ENCODE measurements around the gene MACROD2.

MACROD2 gene

GRCh38 chr20:14929388-14929787 is 934.1 kb downstream of the MACROD2 start:
- Histone ChIP-seq H3K27ac (no peak overlapping the region), H3K27me3 (no peaks in the 10 kb centered on the region), H4K20me1 (no peaks in the 10 kb centered on the region), H3K9ac (no peak overlapping the region), H3K4me1 (no peaks in the 10 kb centered on the region), H3K4me3 (no peak overlapping the region), H3K36me3 (no peaks in the 10 kb centered on the region), H3K9me3 (replicated peaks in 1 of 11) (0 out of 22 replicates have a peak, but pooled peaks cover 0 to 4% (median 0%) of the 10 kb centered on the region in 11 experiments), H3K4me2 (no peak overlapping the region)
- TF ChIP-seq Cebpa-rat (IDR thresholded peaks at IDR 0.05): no peak

DNA sequence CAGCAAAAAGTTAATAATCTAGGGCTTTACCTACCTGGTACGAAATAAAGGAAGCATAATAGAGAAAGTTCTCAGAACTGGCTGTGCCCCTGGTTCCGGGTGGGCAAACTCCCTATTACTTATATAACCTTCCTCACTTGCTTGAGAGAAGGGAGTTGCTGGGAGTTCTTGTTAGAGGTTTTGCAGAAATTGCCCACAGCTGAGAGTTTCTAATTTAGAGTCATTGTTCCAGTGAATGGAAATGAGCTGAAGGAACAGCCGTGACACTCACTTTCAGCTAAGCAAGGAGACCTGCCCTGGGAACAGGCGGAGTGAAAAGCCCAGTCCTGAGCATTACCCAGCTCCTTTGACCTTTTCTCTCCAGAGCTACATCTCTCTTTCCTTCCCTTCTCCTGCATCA is 936.7 kb downstream of the MACROD2 start:
- Histone ChIP-seq H3K9ac (no peak overlapping the region), H3K4me1 (no peaks in the 10 kb centered on the region), H3K36me3 (no peaks in the 10 kb centered on the region), H4K20me1 (no peaks in the 10 kb centered on the region), H3K4me2 (no peak overlapping the region), H3K4me3 (no peak overlapping the region), H3K9me3 (replicated peaks in 1 of 11) (0 out of 22 replicates have a peak, but pooled peaks cover 0 to 4% (median 0%) of the 10 kb centered on the region in 11 experiments), H3K27ac (no peak overlapping the region), H3K27me3 (no peaks in the 10 kb centered on the region)
- TF ChIP-seq Cebpa-rat (IDR thresholded peaks at IDR 0.05): no peak

GRCh38 chr20:14935285-14935684 is 940.0 kb downstream of the MACROD2 start:
- Histone ChIP-seq H3K27ac (no peak overlapping the region), H3K27me3 (no peaks in the 10 kb centered on the region), H3K4me3 (no peak overlapping the region), H3K36me3 (no peaks in the 10 kb centered on the region), H3K4me2 (no peak overlapping the region), H3K9ac (no peak overlapping the region), H3K9me3 (replicated peaks in 1 of 11) (peaks cover 4 to 12% (median 9%) of the 10 kb centered on the region in 11 experiments; a peak in 20 of 22 replicates), H4K20me1 (no peaks in the 10 kb centered on the region), H3K4me1 (no peaks in the 10 kb centered on the region)
- TF ChIP-seq Cebpa-rat (IDR thresholded peaks at IDR 0.05): no peak

DNA sequence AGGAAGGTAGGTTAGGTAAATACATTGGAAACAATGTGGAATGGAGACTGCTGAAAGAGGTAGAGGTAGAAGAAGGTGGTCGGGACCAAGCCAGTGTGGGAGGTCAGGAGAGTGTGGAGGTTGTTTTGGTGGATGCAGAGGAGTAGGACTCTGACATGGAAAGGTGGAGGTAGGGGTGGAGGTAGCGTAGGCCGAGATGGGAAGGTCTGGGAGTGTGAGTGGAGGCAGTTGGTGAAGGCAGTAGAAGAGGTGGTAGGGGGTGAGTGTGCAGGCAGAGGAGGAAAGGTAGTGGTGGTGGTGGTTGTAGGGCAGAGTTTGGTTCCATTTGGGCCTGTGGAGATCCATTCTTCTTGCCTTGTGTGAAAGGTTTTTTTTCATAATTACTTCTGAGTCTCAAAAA is 941.7 kb downstream of the MACROD2 start:
- no peaks in the 10 kb centered on the region for H4K20me1 ChIP-seq
- H3K27ac ChIP-seq: no peak overlapping the region
- no peaks in the 10 kb centered on the region for H3K27me3 ChIP-seq
- no peak overlapping the region for H3K4me2 ChIP-seq
- no peaks in the 10 kb centered on the region for H3K36me3 ChIP-seq
- H3K9ac ChIP-seq: no peak overlapping the region
- no peak overlapping the region for H3K4me3 ChIP-seq
- TF ChIP-seq Cebpa-rat (IDR thresholded peaks at IDR 0.05): no peak
- no peaks in the 10 kb centered on the region for H3K4me1 ChIP-seq
- peaks cover 5 to 17% (median 10%) of the 10 kb centered on the region in 11 experiments; a peak in 20 of 22 replicates for H3K9me3 ChIP-seq (replicated peaks in 1 of 11)

GRCh38 chr20:14937846-14938245 is 942.5 kb downstream of the MACROD2 start:
- H3K27me3 ChIP-seq: no peaks in the 10 kb centered on the region
- no peak overlapping the region for H3K4me2 ChIP-seq
- no peaks in the 10 kb centered on the region for H3K4me1 ChIP-seq
- TF ChIP-seq Cebpa-rat (IDR thresholded peaks at IDR 0.05): no peak
- H3K36me3 ChIP-seq: no peaks in the 10 kb centered on the region
- H4K20me1 ChIP-seq: no peaks in the 10 kb centered on the region
- no peak overlapping the region for H3K4me3 ChIP-seq
- no peak overlapping the region for H3K9ac ChIP-seq
- no peak overlapping the region for H3K27ac ChIP-seq
- peaks cover 5 to 17% (median 10%) of the 10 kb centered on the region in 11 experiments; a peak in 20 of 22 replicates for H3K9me3 ChIP-seq (replicated peaks in 1 of 11)

DNA sequence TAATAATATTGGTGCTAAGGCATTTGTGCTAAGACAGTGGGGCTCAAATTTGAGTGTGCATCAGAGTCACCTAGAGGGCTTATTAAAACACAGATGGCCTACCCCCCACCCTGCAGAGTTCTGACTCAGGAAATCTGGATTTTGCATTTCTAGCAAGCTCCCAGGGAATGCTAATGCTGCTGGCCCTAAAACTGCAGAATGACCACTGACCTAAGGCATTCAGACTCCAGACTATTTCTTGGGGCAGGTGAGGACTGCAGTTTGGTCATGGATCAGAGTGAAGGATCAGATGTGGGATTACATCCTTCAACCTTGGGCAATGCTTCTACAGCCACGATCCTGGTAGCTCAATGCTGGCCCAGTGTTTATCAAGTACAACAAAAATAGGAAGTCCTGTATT is 952.2 kb downstream of the MACROD2 start:
- no peaks in the 10 kb centered on the region for H3K36me3 ChIP-seq
- no peaks in the 10 kb centered on the region for H4K20me1 ChIP-seq
- H3K9ac ChIP-seq: no peak overlapping the region
- H3K4me3 ChIP-seq: no peak overlapping the region
- H3K9me3 ChIP-seq (replicated peaks in 1 of 11): no peaks in the 10 kb centered on the region
- H3K4me1 ChIP-seq: peaks cover 0 to 6% (median 0%) of the 10 kb centered on the region in 10 experiments; a peak in 2 of 20 replicates
- no peaks in the 10 kb centered on the region for H3K27me3 ChIP-seq
- H3K27ac ChIP-seq: no peak overlapping the region
- no peak for TF ChIP-seq Cebpa-rat (IDR thresholded peaks at IDR 0.05)
- H3K4me2 ChIP-seq: no peak overlapping the region

- no peaks in the 10 kb centered on the region for H3K27me3 ChIP-seq
- H3K9ac ChIP-seq: no peak overlapping the region
- TF ChIP-seq Cebpa-rat (IDR thresholded peaks at IDR 0.05): no peak
- H3K4me1 ChIP-seq: peaks cover 0 to 6% (median 0%) of the 10 kb centered on the region in 10 experiments; a peak in 2 of 20 replicates
- H3K27ac ChIP-seq: no peak overlapping the region
- H4K20me1 ChIP-seq: no peaks in the 10 kb centered on the region
- H3K36me3 ChIP-seq: no peaks in the 10 kb centered on the region
- no peak overlapping the region for H3K4me2 ChIP-seq
- no peak overlapping the region for H3K4me3 ChIP-seq
- no peaks in the 10 kb centered on the region for H3K9me3 ChIP-seq (replicated peaks in 1 of 11)
Measured at GRCh38 chr20:14947946-14948345, 952.6 kb downstream of the MACROD2 start.

- Histone ChIP-seq H3K4me3 (no peak overlapping the region), H3K9me3 (replicated peaks in 1 of 11) (no peaks in the 10 kb centered on the region), H3K27ac (no peak overlapping the region), H3K4me1 (peaks cover 0 to 6% (median 0%) of the 10 kb centered on the region in 10 experiments; a peak in 2 of 20 replicates), H3K9ac (no peak overlapping the region), H3K36me3 (no peaks in the 10 kb centered on the region), H3K4me2 (no peak overlapping the region), H3K27me3 (no peaks in the 10 kb centered on the region), H4K20me1 (no peaks in the 10 kb centered on the region)
- no peak for TF ChIP-seq Cebpa-rat (IDR thresholded peaks at IDR 0.05)
Measured at GRCh38 chr20:14948416-14948815, 953.1 kb downstream of the MACROD2 start.

DNA sequence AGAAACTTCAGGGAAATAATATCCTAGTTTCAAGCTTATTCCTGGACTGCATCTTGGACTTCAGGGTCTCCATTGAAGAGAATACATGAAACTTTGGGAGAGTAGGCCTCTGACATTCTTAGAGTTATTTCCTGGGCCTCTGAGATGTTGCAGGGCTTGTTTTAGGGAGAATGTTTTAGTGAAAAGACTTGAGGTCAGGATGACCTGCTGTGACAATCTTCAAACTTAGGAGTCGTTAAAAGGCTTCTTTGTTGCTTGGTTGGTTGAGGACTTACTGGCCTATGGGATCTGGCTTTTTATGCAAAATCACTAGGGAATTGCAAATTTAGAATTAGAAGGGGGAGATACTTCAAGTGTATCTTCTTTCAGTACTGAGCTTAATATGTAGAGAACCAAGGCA is 955.3 kb downstream of the MACROD2 start:
- Histone ChIP-seq H3K4me3 (no peak overlapping the region), H3K27me3 (no peaks in the 10 kb centered on the region), H4K20me1 (no peaks in the 10 kb centered on the region), H3K4me2 (no peak overlapping the region), H3K27ac (no peak overlapping the region), H3K4me1 (peaks cover 0 to 6% (median 0%) of the 10 kb centered on the region in 10 experiments; a peak in 2 of 20 replicates), H3K36me3 (no peaks in the 10 kb centered on the region), H3K9me3 (replicated peaks in 1 of 11) (no peaks in the 10 kb centered on the region), H3K9ac (no peak overlapping the region)
- TF ChIP-seq Cebpa-rat (IDR thresholded peaks at IDR 0.05): no peak

- Histone ChIP-seq H3K36me3 (no peaks in the 10 kb centered on the region), H3K9ac (no peak overlapping the region), H3K4me3 (no peak overlapping the region), H3K9me3 (replicated peaks in 1 of 11) (no peaks in the 10 kb centered on the region), H4K20me1 (no peaks in the 10 kb centered on the region), H3K4me2 (no peak overlapping the region), H3K27me3 (no peaks in the 10 kb centered on the region), H3K4me1 (peaks cover 0 to 6% (median 0%) of the 10 kb centered on the region in 10 experiments; a peak in 2 of 20 replicates), H3K27ac (no peak overlapping the region)
- TF ChIP-seq Cebpa-rat (IDR thresholded peaks at IDR 0.05): no peak
Measured at GRCh38 chr20:14951105-14951504, 955.8 kb downstream of the MACROD2 start.

Data from BLaER1 treated with 17β-estradiol and CSF1 and Interleukin-3, amounts not matched to agents 10 nM and 100 nM (cell line).